Neural progenitor cell (in vitro differentiated cells): ENCODE results near the gene DNLZ.

ENCODE experiments used
- CTCF ChIP-seq: fragments of 200-600 bp; sonication (generic); IDR thresholded peaks from 2 replicates; pipeline ENCODE4 v1.5.1; 2017; ENCODE audit warnings: antibody characterized with exemption, mild to moderate bottlenecking
- EZH2 ChIP-seq: fragments of 200-600 bp; sonication (generic); IDR thresholded peaks from 2 replicates; pipeline ENCODE4 v1.6.1; 2017; ENCODE audit warnings: antibody characterized with exemption, mild to moderate bottlenecking, moderate library complexity
- EZH2phosphoT487 ChIP-seq: fragments of 200-600 bp; sonication (generic); IDR thresholded peaks from 2 replicates; pipeline ENCODE4 v1.6.1; 2017; ENCODE audit warnings: antibody characterized with exemption

- TF ChIP-seq CTCF (no peak), EZH2 (no peak), EZH2phosphoT487 (no peak)
Observed at GRCh38 chr9:136374183-136374575, 10.6 kb upstream of the DNLZ start.
